Osteocyte (in vitro differentiated cells): ENCODE data around the gene SEC14L1. TPM values are rescaled to one million over a fixed set of nuclear protein-coding genes. Genes with fewer than 3 reads are reported as not detected.
A peak's percentile ranks its signal among the peaks of the same experiment; 100 is the strongest.

Source experiments
- DNase-seq: peaks from one replicate; pipeline ENCODE4 v3.0.0; 2021; ENCODE audit warnings: mixed read lengths; ENCODE audit not compliant: unreplicated experiment; ENCODE audit errors: extremely low spot score
- H3K27ac Mint-ChIP-seq: one replicate; pipeline ENCODE4 v1.8.0; 2021; ENCODE audit warnings: mild to moderate bottlenecking, mixed read lengths; ENCODE audit not compliant: unreplicated experiment
- H3K27me3 Mint-ChIP-seq: one replicate; pipeline ENCODE4 v1.8.0; 2021; ENCODE audit warnings: mixed read lengths; ENCODE audit not compliant: unreplicated experiment
- H3K36me3 Mint-ChIP-seq: one replicate; pipeline ENCODE4 v1.8.0; 2021; ENCODE audit warnings: mixed read lengths; ENCODE audit not compliant: unreplicated experiment
- H3K4me1 Mint-ChIP-seq: one replicate; pipeline ENCODE4 v1.8.0; 2021; ENCODE audit warnings: mixed read lengths; ENCODE audit not compliant: unreplicated experiment
- H3K4me3 Mint-ChIP-seq: one replicate; pipeline ENCODE4 v1.8.0; 2021; ENCODE audit warnings: mild to moderate bottlenecking, moderate library complexity, mixed read lengths; ENCODE audit not compliant: unreplicated experiment
- H3K9me3 Mint-ChIP-seq: one replicate; pipeline ENCODE4 v1.8.0; 2021; ENCODE audit warnings: mixed read lengths; ENCODE audit not compliant: unreplicated experiment
- CTCF ChIP-seq: fragments of 200-600 bp; sonication (generic); IDR thresholded peaks from 2 replicates; pipeline ENCODE4 v1.5.0; 2021; ENCODE audit warnings: antibody characterized with exemption, mild to moderate bottlenecking, moderate library complexity
- total RNA-seq: library from RNA; stranded (reverse); gene quantifications from 2 replicates; pipeline ENCODE4 v1.2.1, GENCODE V29; 2021

Gene SEC14L1
- total RNA-seq, 1 donor from 2014 or later = 82.9 TPM

- Mint-ChIP-seq H3K27me3 (no peaks in the 10 kb centered on the region), H3K27ac (no peak overlapping the region), H3K36me3 (peaks cover 60% of the 10 kb centered on the region), H3K4me3 (no peak overlapping the region), H3K4me1 (peaks cover 8% of the 10 kb centered on the region), H3K9me3 (no peaks in the 10 kb centered on the region)
- DNase-seq = no peak
- TF ChIP-seq CTCF = no peak
Observed at GRCh38 chr17:77203436-77203835, 62.7 kb downstream of the SEC14L1 start.

GRCh38 chr17:77203846-77204245 is 63.1 kb downstream of the SEC14L1 start:
- no peak for DNase-seq
- H3K27me3 Mint-ChIP-seq = no peaks in the 10 kb centered on the region
- peaks cover 12% of the 10 kb centered on the region for H3K4me1 Mint-ChIP-seq
- H3K36me3 Mint-ChIP-seq = peaks cover 63% of the 10 kb centered on the region
- H3K9me3 Mint-ChIP-seq = no peaks in the 10 kb centered on the region
- no peak overlapping the region for H3K4me3 Mint-ChIP-seq
- TF ChIP-seq CTCF = no peak
- H3K27ac Mint-ChIP-seq = no peak overlapping the region

GRCh38 chr17:77204536-77204935 is 63.8 kb downstream of the SEC14L1 start:
- Mint-ChIP-seq H3K4me1 (peaks cover 18% of the 10 kb centered on the region), H3K36me3 (peaks cover 66% of the 10 kb centered on the region), H3K4me3 (no peak overlapping the region), H3K27me3 (no peaks in the 10 kb centered on the region), H3K9me3 (no peaks in the 10 kb centered on the region), H3K27ac (no peak overlapping the region)
- DNase-seq = no peak
- no peak for TF ChIP-seq CTCF

- Mint-ChIP-seq H3K36me3 (peaks cover 66% of the 10 kb centered on the region), H3K9me3 (no peaks in the 10 kb centered on the region), H3K4me3 (no peak overlapping the region), H3K27me3 (no peaks in the 10 kb centered on the region), H3K4me1 (peaks cover 20% of the 10 kb centered on the region), H3K27ac (no peak overlapping the region)
- TF ChIP-seq CTCF = no peak
- DNase-seq = no peak
Observed at GRCh38 chr17:77205396-77206125, 64.8 kb downstream of the SEC14L1 start.

GRCh38 chr17:77206158-77206956 is 65.6 kb downstream of the SEC14L1 start:
- Mint-ChIP-seq H3K4me3 (no peak overlapping the region), H3K27me3 (no peaks in the 10 kb centered on the region), H3K4me1 (peaks cover 20% of the 10 kb centered on the region), H3K27ac (peak overlapping the region; percentile 34), H3K9me3 (no peaks in the 10 kb centered on the region), H3K36me3 (peaks cover 64% of the 10 kb centered on the region)
- TF ChIP-seq CTCF = no peak
- no peak for DNase-seq
